Stimulated activated CD4-positive, alpha-beta T cell treated with anti-CD3 and anti-CD28 coated beads, Interleukin-4, amount 100 ng/mL, for 48 hours (primary cell): ENCODE results near the gene SMOC2.

Experiments used
- DNase-seq, 2 donors: peaks; one replicate each; pipeline ENCODE4 v3.0.0-alpha.2; 2020; ENCODE audit warnings: low read depth in 2 of 2

The SMOC2 gene

GRCh38 chr6:168440520-168441433, at the start of gene SMOC2:
SMOC2 (plus strand) TSS chr6:168441184; CDS start chr6:168441371, 187 bp downstream.
- DNase-seq, result no peak

- no peak for DNase-seq
Observed at GRCh38 chr6:168393126-168393870, 47.7 kb upstream of the SMOC2 start.

GRCh38 chr6:168394606-168395005, 46.4 kb upstream of the SMOC2 start:
- no peak for DNase-seq

- no peak for DNase-seq
Observed at GRCh38 chr6:168395983-168396382, 45.0 kb upstream of the SMOC2 start.

GRCh38 chr6:168396561-168396960, 44.4 kb upstream of the SMOC2 start:
- no peak for DNase-seq

GRCh38 chr6:168397012-168397411, 44.0 kb upstream of the SMOC2 start:
- DNase-seq, result no peak

GRCh38 chr6:168400037-168400436, 40.9 kb upstream of the SMOC2 start:
- no peak for DNase-seq

GRCh38 chr6:168403370-168404005, 37.5 kb upstream of the SMOC2 start:
- no peak for DNase-seq

GRCh38 chr6:168404560-168404959, 36.4 kb upstream of the SMOC2 start:
- DNase-seq, result no peak

GRCh38 chr6:168407842-168408241, 33.1 kb upstream of the SMOC2 start:
- DNase-seq, result no peak

- no peak for DNase-seq
Observed at GRCh38 chr6:168408504-168409136, 32.4 kb upstream of the SMOC2 start.

- DNase-seq, result no peak
Observed at GRCh38 chr6:168410035-168410434, 30.9 kb upstream of the SMOC2 start.

GRCh38 chr6:168410554-168411011, 30.4 kb upstream of the SMOC2 start:
- no peak for DNase-seq

- no peak for DNase-seq
Observed at GRCh38 chr6:168411130-168411529, 29.9 kb upstream of the SMOC2 start.

- no peak for DNase-seq
Observed at GRCh38 chr6:168411793-168412192, 29.2 kb upstream of the SMOC2 start.

- no peak for DNase-seq
Observed at GRCh38 chr6:168412456-168412855, 28.5 kb upstream of the SMOC2 start.

- DNase-seq, result no peak
Observed at GRCh38 chr6:168413018-168413720, 27.8 kb upstream of the SMOC2 start.

GRCh38 chr6:168413856-168414255, 27.1 kb upstream of the SMOC2 start:
- DNase-seq, result no peak

- DNase-seq, result no peak
Observed at GRCh38 chr6:168414336-168415097, 26.5 kb upstream of the SMOC2 start.
